Measurements from ENCODE around the gene XRCC2.

GRCh38 chr7:152643979-152644559 lies 31.9 kb downstream of the XRCC2 start:
- TF ChIP-seq CTCF (conservative IDR thresholded peaks at IDR 0.05; ENCODE audit: low read length) (no peak), EZH2phosphoT487 (IDR thresholded peaks at IDR 0.05; ENCODE audit: borderline replicate concordance, low read depth, low read length) (no peak)

Data from OCI-LY7 (cell line).